Measurements from ENCODE around the gene SH2B3. TPM values are rescaled to one million over a fixed set of nuclear protein-coding genes. Genes with fewer than 3 reads are reported as not detected.
"Not testable (repeated sequence)": the region's sequence is repeated elsewhere in the genome, so short reads cannot be mapped to it uniquely, and the experiment has no call there.

The SH2B3 gene
- total RNA-seq, 1 donor from 2014 or later, result 32.3 TPM

DNA sequence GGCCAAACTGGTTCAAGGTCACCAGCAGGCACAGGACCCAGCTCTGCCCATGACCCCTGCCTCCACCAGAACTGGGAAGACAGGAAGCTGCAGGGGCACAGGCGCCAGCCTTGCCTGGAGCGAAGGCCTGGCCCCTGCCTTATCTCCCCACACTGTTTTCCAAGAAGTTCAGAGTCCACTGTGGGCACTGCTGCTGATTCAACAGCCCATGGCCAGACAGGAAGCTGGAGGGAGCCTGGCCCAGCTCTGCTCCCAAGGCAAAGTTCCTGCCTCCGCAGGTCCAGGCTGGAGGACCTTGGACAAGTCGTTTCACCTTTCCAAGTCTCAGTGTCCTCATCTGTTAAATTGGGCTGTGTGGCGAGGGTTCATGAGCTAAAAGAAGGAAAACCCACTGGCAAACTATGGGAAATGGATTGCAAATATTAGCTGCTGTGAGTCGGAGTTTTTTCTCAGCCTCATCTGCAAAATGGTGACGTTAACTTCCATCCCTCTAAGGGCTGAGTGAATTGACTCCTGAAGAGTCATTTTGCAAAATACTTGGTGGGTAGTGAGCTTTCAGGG lies 38.0 kb upstream of the SH2B3 start:
- no peaks in the 10 kb centered on the region for H3K36me3 ChIP-seq (ENCODE audit: control insufficient read depth, insufficient read depth, low read length)
- H3K27me3 ChIP-seq (ENCODE audit: control insufficient read depth, insufficient read depth, low read length), result no peaks in the 10 kb centered on the region
- TF ChIP-seq, protein P1, sequence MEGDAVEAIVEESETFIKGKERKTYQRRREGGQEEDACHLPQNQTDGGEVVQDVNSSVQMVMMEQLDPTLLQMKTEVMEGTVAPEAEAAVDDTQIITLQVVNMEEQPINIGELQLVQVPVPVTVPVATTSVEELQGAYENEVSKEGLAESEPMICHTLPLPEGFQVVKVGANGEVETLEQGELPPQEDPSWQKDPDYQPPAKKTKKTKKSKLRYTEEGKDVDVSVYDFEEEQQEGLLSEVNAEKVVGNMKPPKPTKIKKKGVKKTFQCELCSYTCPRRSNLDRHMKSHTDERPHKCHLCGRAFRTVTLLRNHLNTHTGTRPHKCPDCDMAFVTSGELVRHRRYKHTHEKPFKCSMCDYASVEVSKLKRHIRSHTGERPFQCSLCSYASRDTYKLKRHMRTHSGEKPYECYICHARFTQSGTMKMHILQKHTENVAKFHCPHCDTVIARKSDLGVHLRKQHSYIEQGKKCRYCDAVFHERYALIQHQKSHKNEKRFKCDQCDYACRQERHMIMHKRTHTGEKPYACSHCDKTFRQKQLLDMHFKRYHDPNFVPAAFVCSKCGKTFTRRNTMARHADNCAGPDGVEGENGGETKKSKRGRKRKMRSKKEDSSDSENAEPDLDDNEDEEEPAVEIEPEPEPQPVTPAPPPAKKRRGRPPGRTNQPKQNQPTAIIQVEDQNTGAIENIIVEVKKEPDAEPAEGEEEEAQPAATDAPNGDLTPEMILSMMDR (IDR thresholded peaks at IDR 0.05; ENCODE audit: insufficient read depth, low read length, poor library complexity, severe bottlenecking), result no peak
- no peak for DNase-seq (ENCODE audit: low read depth)
- H3K4me3 ChIP-seq (ENCODE audit: low read depth, low read length), result peak overlapping the region; percentile 76

DNA sequence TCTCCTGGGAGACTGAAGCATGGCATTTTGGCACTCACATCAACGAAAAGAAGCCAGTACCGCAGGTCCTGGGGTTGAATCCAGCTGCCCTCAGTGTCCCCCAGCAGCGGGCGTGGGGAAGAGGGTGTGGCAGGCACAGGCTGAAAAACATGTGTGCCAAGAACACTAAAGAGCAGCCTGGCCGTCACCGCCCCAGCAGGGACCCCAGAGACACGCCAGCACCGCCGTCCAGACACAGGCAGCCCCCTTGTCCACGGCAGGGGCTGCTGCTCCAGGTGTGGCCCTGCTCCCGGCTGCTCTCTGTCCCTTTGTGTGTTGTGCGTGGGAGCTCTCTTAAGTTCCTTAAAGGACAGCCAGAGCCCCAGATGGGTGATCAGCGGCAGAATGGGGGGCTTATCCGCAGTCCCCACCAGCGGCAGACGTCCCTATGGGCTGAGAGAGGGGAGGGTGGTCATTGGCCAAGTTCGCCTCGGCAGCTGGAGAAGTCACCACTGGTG lies 37.4 kb upstream of the SH2B3 start:
- H3K27me3 ChIP-seq (ENCODE audit: control insufficient read depth, insufficient read depth, low read length), result no peaks in the 10 kb centered on the region
- H3K36me3 ChIP-seq (ENCODE audit: control insufficient read depth, insufficient read depth, low read length), result no peaks in the 10 kb centered on the region
- H3K4me3 ChIP-seq (ENCODE audit: low read depth, low read length), result peak overlapping the region; percentile 76
- no peak for DNase-seq (ENCODE audit: low read depth)
- TF ChIP-seq, protein P1 (IDR thresholded peaks at IDR 0.05; ENCODE audit: insufficient read depth, low read length, poor library complexity, severe bottlenecking), result no peak

DNA sequence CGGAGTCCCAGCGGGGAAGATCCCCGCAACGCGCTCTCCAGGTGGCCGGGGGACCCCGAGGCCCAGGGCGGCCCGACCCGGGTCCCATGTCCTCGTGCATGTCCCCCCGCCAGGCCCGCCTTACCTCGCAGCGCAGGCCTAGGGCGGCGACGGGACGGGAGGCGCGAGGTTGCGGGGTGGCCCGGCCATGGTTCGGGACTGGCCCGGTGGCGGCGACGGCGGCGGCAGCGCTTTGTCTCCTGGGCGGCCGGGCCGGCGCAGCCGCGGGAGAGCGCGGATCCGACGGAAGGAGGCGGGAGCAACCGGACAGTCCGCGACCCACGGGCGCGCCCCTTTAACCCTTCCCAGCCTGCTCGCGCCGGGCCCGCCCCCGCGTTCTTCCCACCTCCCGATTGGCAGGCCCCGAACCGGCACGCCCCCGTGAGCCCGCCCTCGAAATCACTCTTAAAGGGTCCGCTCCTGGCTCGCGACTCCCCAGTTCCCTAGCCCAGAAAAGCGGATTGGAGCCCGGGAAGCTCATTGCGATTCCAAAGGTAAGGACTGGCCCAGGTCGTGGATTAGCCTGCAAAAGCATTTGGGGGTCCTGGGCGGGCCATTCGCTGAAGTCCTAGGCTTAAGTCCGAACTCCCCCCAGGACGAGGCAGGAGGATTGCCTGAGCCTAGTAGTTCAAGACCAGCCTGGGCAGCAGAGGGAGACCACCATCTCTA lies 36.8 kb upstream of the SH2B3 start, which contains the start of gene PHETA1:
TSS of gene PHETA1 (minus strand) at position 308 of the 708 bp plus-strand sequence. CDS start 5,668 bp downstream, outside the sequence.
- Histone ChIP-seq H3K4me3 (ENCODE audit: low read depth, low read length) (peak within 1 kb of the TSS; percentile 76), H3K36me3 (ENCODE audit: control insufficient read depth, insufficient read depth, low read length) (no peaks in the 10 kb centered on the region), H3K27me3 (ENCODE audit: control insufficient read depth, insufficient read depth, low read length) (no peaks in the 10 kb centered on the region)
- DNase-seq (ENCODE audit: low read depth), result peak; percentile 32
- TF ChIP-seq, protein P1 (IDR thresholded peaks at IDR 0.05; ENCODE audit: insufficient read depth, low read length, poor library complexity, severe bottlenecking), result no peak

DNA sequence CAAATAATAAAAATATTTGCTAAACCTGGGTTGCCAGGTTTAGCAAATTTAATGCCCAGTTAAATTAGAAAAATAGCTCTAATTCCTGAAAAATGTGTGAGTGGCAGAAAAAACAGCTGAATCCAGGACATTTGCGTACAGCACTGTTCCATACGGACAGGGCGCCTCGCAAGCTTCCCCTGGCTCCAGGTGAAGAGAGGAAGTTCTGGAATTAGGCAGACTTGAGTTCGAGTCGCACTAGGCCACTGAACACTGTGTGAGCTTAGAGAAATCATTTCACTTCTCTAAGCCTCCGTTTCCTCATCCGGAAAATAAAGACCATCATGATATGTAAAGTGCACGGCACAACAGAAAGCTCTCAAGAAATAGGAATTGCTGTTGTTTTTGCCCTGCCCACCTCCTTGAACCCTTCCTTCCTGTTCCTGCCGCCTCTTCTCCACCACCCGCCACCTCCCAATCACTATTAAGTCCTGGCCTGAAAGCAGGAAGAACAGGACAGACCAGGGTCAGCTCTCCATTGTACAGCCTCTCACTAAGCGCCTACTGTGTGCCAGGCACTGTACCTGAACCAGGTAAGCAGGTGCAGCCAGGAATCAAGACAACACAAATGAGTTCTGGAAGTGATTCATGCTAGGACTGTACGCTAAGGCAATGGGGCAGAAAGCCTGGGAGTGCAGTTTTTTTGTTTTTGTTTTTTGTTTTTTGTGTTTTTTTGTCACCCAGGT lies 36.1 kb upstream of the SH2B3 start:
- no peak for DNase-seq (ENCODE audit: low read depth)
- H3K4me3 ChIP-seq (ENCODE audit: low read depth, low read length), result peak overlapping the region; percentile 76
- H3K36me3 ChIP-seq (ENCODE audit: control insufficient read depth, insufficient read depth, low read length), result no peaks in the 10 kb centered on the region
- TF ChIP-seq, protein P1 (IDR thresholded peaks at IDR 0.05; ENCODE audit: insufficient read depth, low read length, poor library complexity, severe bottlenecking), result no peak
- no peaks in the 10 kb centered on the region for H3K27me3 ChIP-seq (ENCODE audit: control insufficient read depth, insufficient read depth, low read length)

DNA sequence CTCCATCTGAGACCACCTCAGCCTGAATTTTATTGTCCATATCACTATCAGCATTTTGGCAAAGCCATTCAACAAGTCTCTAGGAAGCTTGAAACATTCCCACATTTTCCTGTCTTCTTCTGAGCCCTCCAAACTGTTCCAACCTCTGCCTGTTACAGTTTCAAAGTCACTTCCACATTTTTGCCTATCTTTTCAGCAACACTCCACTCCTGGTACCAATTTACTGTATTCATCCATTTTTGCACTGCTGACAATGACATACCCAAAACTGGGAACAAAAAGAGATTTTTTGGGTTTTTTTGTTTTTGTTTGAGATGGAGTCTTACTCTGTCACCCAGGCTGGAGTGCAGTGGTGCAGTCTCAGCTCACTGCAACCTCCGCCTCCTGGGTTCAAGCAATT lies 32.5 kb upstream of the SH2B3 start:
- H3K36me3 ChIP-seq (ENCODE audit: control insufficient read depth, insufficient read depth, low read length); H3K27me3 ChIP-seq (ENCODE audit: control insufficient read depth, insufficient read depth, low read length); H3K4me3 ChIP-seq (ENCODE audit: low read depth, low read length); DNase-seq (ENCODE audit: low read depth): not testable (repeated sequence)

DNA sequence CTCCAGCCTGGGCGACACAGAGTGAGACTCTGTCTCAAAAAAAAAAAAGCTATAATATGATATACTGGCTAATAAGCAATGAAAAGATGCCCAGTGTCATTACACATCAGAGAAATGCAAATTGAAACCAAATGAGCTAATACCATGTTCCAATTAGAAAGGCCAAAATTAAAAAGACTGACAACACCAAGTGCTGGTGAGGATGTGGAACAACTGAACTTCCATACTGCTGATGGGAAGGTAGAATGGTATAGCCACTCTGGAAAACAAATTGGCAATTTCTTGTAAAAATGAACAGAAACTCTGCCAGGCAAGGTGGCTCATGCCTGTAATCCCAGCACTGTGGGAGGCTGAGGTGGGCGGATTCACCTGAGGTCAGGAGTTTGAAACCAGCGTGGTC lies 28.3 kb upstream of the SH2B3 start:
- DNase-seq (ENCODE audit: low read depth), result no peak
- Histone ChIP-seq H3K4me3 (ENCODE audit: low read depth, low read length) (no peak overlapping the region), H3K27me3 (ENCODE audit: control insufficient read depth, insufficient read depth, low read length) (peaks cover 9% of the 10 kb centered on the region), H3K36me3 (ENCODE audit: control insufficient read depth, insufficient read depth, low read length) (no peaks in the 10 kb centered on the region)
- TF ChIP-seq, protein P1 (IDR thresholded peaks at IDR 0.05; ENCODE audit: insufficient read depth, low read length, poor library complexity, severe bottlenecking), result no peak

All from kidney epithelial cell (primary cell).